ENCODE results near the gene MYO5C. TPM values are rescaled to one million over a fixed set of nuclear protein-coding genes. Genes with fewer than 3 reads are reported as not detected.

The MYO5C gene
- total RNA-seq, 6 experiments from 2014 or later: 0.02 to 0.10 TPM; not detected in 4

GRCh38 chr15:52208306-52208946 lies 87.2 kb downstream of the MYO5C start:
- TF ChIP-seq CTCF (IDR thresholded peaks at IDR 0.05): peak; percentile 91
- peak; percentile 81 for DNase-seq
- H3K27ac Mint-ChIP-seq: no peak overlapping the region

GRCh38 chr15:52207191-52207590 lies 88.4 kb downstream of the MYO5C start:
- no peaks in the 10 kb centered on the region for H3K36me3 Mint-ChIP-seq (ENCODE audit: low read depth)
- no peaks in the 10 kb centered on the region for H3K9me3 Mint-ChIP-seq
- peaks cover 9% of the 10 kb centered on the region; the same call in 1 of the 2 replicates for H3K4me1 Mint-ChIP-seq (ENCODE audit: low read depth)
- H3K27ac Mint-ChIP-seq: no peak overlapping the region
- no peak overlapping the region for H3K4me3 Mint-ChIP-seq
- no peak for TF ChIP-seq CTCF (IDR thresholded peaks at IDR 0.05)
- H3K27me3 Mint-ChIP-seq (ENCODE audit: insufficient read depth): no peaks in the 10 kb centered on the region; the same call in 1 of the 2 replicates
- DNase-seq: no peak

More at GRCh38 chr15:52208306-52208946, 87.2 kb downstream of the MYO5C start:
- Mint-ChIP-seq H3K27me3 (ENCODE audit: insufficient read depth) (no peaks in the 10 kb centered on the region; the same call in 1 of the 2 replicates), H3K36me3 (ENCODE audit: low read depth) (no peaks in the 10 kb centered on the region), H3K4me3 (no peak overlapping the region), H3K9me3 (no peaks in the 10 kb centered on the region), H3K4me1 (ENCODE audit: low read depth) (peaks cover 22% of the 10 kb centered on the region)

- no peak for TF ChIP-seq CTCF (IDR thresholded peaks at IDR 0.05)
- Mint-ChIP-seq H3K36me3 (ENCODE audit: low read depth) (no peaks in the 10 kb centered on the region), H3K4me3 (no peak overlapping the region), H3K27ac (no peak overlapping the region), H3K4me1 (ENCODE audit: low read depth) (peaks cover 7% of the 10 kb centered on the region; the same call in 1 of the 2 replicates), H3K27me3 (ENCODE audit: insufficient read depth) (no peaks in the 10 kb centered on the region; the same call in 1 of the 2 replicates), H3K9me3 (no peaks in the 10 kb centered on the region)
- no peak for DNase-seq
Observed at GRCh38 chr15:52206446-52206845, 89.2 kb downstream of the MYO5C start.

- Mint-ChIP-seq H3K4me3 (no peak overlapping the region), H3K27ac (no peak overlapping the region), H3K9me3 (no peaks in the 10 kb centered on the region), H3K27me3 (ENCODE audit: insufficient read depth) (no peaks in the 10 kb centered on the region; the same call in 1 of the 2 replicates), H3K4me1 (ENCODE audit: low read depth) (peaks cover 16% of the 10 kb centered on the region), H3K36me3 (ENCODE audit: low read depth) (no peaks in the 10 kb centered on the region)
- TF ChIP-seq CTCF (IDR thresholded peaks at IDR 0.05): no peak
- no peak for DNase-seq
Observed at GRCh38 chr15:52204657-52205056, 90.9 kb downstream of the MYO5C start.

- Mint-ChIP-seq H3K9me3 (no peaks in the 10 kb centered on the region), H3K4me3 (no peak overlapping the region), H3K36me3 (ENCODE audit: low read depth) (no peaks in the 10 kb centered on the region), H3K27me3 (ENCODE audit: insufficient read depth) (peaks cover 4% of the 10 kb centered on the region), H3K4me1 (ENCODE audit: low read depth) (peaks cover 8% of the 10 kb centered on the region), H3K27ac (no peak overlapping the region)
- DNase-seq: no peak
- TF ChIP-seq CTCF (IDR thresholded peaks at IDR 0.05): no peak
Observed at GRCh38 chr15:52200831-52201365, 94.7 kb downstream of the MYO5C start.
